Measurements from ENCODE around the gene CLK2.

DNA sequence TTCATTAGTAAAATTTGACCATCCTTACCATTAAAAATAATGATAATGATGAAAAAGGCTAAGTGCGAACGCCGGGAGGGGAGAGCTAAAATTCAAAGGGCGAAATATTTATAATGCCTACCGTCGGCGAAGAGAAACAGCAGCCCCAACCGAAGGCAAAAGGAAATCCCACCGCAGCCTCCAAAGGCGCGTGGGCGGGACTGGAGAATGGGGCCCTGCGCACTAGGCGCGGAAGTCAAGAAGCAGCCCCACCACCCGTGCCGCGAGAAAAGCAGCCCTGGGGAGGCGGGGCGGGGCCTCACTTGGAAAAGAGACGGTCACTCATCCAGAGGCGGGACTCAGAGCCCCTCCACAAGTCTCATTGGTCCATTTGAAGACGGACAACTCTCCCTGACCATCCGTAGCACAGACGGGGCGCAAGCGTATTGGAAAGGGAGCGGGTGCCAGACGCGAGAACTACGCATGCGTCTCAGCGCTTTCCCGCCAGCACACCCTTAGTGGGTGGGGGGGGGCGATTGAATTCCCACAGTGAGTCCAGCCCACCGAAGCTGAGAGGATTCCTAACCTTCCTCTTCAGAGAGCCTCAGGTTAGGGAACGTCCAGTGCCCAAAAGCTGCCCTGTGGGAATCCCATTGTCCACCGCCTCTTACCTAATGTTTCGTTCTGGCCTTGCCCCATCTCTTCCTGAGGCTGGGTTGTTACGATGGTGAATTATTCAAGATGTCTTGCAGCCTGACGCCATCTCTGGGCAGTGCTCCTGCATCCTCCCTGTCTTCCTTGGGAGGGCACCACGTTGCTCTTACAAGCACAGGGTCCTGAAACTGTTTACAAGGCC is 45.8 kb downstream of the CLK2 start:
- TF ChIP-seq EZH2 (optimal IDR thresholded peaks at IDR 0.05; ENCODE audit: low read depth, low read length) (no peak), EZH2phosphoT487 (IDR thresholded peaks at IDR 0.05; ENCODE audit: low read length) (no peak)

Data from MM.1S (cell line).